Measurements from ENCODE around the gene THSD8.
"Not testable (repeated sequence)": the region's sequence is repeated elsewhere in the genome, so short reads cannot be mapped to it uniquely, and the experiment has no call there.

The THSD8 gene

DNA sequence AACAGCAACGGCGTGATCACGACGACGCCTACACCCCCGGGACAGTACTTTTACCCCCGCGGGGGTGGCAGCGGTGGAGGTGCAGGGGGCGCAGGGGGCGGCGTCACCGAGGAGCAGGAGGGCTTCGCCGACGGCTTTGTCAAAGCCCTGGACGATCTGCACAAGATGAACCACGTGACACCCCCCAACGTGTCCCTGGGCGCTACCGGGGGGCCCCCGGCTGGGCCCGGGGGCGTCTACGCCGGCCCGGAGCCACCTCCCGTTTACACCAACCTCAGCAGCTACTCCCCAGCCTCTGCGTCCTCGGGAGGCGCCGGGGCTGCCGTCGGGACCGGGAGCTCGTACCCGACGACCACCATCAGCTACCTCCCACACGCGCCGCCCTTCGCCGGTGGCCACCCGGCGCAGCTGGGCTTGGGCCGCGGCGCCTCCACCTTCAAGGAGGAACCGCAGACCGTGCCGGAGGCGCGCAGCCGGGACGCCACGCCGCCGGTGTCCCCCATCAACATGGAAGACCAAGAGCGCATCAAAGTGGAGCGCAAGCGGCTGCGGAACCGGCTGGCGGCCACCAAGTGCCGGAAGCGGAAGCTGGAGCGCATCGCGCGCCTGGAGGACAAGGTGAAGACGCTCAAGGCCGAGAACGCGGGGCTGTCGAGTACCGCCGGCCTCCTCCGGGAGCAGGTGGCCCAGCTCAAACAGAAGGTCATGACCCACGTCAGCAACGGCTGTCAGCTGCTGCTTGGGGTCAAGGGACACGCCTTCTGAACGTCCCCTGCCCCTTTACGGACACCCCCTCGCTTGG, 9.6 kb upstream of the THSD8 start:
- DNase-seq (ENCODE audit: low read depth): peak; percentile 79

DNA sequence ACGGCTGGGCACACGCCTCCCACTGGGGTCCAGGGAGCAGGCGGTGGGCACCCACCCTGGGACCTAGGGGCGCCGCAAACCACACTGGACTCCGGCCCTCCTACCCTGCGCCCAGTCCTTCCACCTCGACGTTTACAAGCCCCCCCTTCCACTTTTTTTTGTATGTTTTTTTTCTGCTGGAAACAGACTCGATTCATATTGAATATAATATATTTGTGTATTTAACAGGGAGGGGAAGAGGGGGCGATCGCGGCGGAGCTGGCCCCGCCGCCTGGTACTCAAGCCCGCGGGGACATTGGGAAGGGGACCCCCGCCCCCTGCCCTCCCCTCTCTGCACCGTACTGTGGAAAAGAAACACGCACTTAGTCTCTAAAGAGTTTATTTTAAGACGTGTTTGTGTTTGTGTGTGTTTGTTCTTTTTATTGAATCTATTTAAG, 9.0 kb upstream of the THSD8 start:
- DNase-seq (ENCODE audit: low read depth): no peak

DNA sequence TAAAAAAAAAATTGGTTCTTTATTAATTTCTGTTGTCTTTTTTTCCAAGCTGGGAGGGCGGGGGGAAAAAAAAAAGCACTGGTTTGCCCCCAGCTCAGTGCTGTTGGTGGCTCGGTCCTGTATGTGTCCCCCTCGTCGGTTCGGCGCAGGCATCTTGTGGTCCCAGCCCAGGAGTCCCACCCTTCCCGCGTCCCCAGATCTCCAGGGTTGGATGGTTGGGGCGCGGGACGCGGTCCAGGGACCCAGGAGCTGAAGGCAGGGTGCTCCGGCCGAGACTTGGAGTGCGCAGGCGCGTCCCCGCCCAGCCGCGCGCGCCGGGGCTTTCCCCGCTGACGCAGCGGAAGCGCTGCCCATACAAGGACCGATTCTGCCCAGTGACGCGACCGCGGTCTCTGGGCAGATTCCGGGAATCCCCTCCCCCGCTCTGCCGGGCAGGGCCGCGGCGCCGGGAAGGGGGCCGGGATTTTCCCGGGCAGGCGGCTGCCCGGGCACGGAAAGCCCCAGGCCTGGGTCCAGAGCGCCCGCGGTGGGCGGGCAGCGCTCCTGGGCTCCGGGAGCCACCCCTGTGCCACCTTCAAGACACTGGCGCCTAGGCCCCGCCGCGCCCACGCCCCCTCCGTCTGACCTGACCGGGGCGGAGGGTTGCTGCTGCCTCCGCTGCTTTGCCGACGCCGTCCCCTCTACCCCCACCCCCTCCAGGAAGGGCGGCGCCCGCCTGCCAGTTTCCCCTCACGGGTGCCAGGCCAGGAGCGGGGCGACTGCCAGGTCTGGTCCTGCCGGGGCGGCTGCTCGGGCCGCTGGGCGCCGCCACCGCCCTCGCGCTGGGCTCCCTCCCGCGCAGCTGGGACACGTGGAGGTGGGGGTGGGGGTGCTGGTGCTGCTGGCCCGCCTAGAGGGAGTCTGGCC, 8.3 kb upstream of the THSD8 start:
- peak; percentile 93 for DNase-seq (ENCODE audit: low read depth)

DNA sequence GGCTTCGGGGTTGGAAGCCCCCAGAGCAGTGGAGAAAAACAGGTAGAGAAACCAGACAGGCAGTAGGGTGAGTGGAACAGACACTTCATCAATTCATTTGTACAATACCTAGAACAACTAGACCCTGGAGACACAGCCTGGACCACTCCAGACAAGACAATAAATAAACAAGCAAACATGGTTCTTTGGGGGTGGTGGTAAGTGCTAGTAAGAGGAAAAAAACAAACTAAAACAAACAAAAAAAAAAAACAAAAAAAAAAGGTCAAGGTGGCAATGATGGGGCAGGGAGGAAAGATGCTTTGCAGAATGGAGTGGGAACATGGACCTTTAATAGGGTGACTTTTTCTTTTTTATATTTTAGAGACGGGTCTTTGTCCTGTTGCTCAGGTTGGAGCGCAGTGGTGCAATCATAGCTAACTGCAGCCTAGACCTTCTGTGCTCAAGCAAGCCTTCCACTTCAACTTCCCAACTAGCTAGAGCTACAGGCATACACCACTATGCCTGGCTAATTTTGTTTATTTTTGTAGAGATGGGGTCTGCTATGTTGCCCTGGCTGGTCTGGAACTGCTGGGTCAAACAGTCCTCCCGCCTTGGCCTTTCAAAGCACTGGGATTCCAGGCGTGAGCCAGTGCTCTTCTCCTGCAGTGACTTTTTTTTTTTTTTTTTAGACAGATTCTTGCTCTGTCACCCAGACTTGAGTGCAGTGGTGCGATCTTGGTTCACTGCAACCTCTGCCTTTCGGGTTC, 7.5 kb upstream of the THSD8 start:
- peak; percentile 13 for DNase-seq (ENCODE audit: low read depth)

DNA sequence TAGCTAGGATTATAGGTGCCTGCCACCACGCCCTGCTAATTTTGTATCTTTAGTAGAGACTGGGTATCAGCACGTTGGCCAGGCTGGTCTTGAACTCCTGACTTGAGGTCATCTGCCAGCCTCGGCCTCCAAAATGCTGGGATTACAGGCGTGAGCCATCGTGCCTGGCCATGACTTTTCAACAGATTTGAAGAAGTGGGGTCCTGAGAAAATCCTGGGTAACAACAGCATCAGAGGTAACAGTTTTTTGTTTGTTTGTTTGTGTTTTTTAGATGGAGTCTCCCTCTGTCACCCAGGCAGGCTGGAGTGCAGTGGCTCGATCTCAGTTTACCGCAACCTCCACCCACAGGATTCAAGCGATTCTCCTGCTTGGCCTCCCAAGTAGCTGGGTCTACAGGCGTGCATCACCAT, 6.9 kb upstream of the THSD8 start:
- no peak for DNase-seq (ENCODE audit: low read depth)

DNA sequence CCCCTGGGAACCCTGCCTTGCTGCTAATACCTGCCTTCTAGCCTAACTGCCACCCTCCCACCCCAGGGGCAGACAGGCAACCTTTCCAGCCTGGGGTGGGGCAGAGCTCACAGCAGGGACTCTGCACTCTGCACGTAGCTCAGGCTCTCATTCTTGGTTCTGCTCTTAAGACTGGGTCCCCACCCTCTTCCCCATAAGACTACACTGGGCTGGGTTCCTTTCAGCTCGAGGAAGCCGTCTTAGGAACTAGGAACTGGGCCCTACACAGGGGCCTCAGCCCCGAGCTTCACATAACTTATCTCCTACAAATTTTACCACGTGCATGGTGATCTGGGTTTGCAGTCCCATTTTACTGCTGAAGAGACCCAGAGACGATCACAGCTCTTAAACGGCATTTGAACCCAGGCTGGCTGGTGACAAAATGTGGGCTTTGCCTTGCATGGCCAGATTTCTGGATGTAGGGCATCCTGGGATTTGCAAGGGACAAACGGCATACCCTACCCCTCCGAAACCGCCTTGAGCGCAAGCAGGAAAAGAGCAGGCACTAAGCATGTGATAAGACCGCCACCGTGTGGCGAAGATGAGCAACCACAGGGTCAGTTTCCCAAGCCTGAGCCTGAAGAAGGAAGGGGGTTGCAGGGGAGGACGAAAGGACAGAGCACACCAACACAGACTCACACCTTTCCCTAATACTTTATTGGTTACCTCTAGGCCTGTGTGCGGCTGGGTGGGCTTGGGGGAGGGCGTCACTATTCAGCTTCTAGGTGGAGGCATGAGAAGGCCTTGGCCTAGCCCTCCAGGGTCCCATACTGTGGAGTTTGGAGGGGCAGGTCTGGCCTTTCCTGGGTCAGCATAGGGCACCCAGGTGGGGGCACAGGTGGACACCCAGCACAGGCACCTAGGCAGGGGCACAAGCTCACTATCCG, 5.5 kb upstream of the THSD8 start:
- DNase-seq (ENCODE audit: low read depth): peak; percentile 85

DNA sequence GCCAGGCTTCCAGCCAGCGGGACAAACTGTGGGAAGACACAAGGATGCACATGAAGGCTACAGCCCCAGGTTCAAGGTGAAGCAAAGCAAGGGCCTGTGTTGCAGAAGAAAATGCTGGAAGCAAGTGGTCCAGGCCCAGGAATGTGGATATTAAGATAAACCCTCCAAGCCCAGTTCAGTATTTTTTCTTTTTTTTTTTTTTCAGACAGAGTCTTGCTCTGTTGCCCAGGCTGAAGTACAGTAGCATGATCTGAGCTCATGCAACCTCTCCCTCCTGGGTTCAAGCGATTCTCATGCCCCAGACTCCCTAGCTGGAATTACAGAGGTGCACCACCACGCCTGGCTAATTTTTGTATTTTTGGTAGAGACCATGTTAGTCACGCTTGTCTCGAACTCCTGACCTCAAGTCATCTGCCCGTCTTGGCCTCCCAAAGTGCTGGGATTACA, 4.7 kb upstream of the THSD8 start:
- no peak for DNase-seq (ENCODE audit: low read depth)

DNA sequence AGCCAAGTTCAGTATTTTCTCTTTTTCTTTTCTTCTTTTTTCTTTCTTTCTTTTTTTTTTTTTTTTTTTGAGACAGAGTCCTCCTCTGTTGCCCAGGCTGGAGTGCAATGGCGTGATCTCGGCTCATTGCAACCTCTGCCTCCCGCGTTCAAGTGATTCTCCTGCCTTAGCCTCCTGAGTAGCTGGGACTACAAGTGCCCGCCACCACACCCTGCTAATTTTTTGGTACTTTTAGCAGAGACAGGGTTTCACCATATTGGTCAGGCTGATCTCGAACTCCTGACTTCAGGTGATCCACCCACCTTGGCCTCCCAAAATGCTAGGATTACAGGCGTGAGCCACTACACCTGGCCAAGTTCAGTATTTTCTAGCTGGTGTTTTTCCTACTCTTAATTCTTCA, 4.3 kb upstream of the THSD8 start:
- not testable (repeated sequence) for DNase-seq (ENCODE audit: low read depth)

DNA sequence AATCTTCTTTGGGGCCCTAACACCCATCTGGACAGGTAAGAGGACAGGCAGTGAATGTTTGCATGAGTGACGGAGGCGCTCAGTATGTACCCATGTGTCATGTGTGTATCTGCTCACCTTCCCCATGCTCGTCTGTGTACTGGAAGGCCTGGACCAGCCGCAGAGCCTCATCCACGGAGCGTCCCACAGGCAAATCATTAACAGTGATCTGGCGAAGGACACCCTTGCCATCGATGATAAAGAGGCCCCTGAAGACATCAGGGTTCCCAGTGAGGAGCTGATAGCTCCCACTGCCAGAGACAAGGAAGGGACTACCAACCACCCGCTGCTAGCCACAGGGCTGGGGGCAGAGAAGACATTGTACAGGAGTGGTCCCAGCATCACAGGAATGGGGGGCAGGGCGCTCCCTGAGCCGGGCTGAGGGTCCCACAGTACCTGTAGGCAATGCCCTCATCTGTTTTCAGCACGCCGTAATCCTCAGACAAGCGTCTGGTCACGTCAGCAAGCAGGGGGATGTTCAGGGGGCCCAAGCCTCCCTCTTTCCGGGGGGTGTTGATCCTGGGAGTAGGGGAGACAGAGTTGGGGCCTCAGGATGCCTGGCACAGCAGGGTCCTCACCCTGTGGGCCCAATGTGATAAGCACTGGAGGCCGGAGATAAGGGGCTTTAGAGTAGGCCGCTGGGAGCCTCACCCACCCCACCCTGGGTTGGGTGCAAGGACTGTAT, 2.0 kb upstream of the THSD8 start:
- no peak for DNase-seq (ENCODE audit: low read depth)

DNA sequence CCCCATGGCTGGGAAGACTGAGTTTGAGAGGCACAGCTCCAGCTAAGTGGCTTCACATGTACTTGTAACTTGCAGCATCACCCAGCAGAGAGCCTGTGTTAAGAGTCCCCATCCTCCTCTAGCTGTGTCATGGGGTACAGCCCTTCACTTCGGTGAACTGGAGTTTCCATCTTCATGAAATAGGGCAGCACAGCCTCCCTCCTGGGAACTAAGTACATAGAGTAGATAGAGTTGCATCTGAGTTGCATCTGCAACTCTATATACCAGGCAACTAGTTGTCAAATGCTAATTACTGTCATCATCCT, 1.5 kb upstream of the THSD8 start:
- no peak for DNase-seq (ENCODE audit: low read depth)

DNA sequence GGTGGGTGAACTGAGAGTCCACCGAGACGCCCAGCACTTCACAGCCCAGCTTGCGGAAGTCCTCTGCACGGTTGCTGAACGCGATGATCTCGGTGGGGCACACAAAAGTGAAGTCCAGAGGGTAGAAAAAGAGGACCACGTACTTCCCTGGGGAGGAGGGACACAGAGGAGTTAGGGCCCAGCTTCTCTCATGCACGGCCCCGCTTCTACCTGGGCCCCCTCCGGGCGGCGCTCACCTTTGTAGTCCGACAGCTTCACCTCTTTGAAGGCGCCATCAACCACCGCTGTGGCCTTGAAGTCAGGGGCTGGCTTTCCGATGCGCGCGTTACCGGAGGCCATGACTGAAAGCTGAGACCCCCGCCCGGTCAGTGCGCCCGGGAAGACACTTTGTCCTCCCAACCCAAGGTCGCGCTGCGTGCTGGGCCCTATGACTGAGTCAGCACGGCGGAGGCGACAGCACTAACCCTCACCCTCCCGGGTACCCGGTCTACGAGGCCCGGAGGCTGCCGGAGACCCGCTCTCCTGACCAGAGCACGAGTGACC, 875 bp upstream of the THSD8 start:
- peak; percentile 31 for DNase-seq (ENCODE audit: low read depth)

DNA sequence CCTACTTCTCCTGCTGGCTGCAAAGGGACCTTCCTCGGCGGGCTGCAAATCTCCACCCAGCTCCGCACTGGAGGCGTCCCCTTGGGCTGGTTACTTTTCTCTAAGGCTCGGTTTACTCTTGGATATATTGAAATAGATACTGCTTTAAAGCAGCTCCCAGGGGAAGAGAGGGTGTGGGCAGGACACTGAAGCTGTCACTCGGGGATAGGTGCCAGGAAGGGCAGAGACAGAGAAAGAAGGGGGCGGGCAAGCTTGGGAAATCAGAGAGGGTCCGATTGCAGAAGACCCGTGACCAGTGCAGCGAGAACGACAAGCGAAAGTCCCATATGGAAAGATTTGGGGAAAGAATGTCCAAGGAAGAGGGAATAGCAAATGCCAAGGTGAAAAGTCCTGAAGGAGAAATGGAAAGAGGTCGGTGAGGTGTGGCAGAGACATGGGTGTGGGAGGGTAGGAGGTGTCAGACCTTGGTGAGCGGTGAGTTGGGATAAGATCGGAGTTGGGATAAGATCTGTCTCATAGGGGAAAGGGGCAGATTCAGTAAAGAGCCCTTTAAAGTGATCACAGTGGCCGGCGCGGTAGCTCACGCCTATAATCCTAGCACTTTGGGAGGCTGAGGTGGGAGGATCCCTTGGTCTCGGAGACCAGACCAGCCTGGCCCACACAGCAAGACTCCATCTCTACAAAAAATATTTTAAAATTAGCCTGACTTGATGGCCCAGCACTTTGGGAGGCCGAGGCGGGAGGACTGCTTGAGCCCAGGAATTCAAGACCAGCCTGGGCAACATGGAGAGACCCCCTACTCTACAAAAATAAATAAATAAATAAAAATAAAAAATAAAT, 618 bp downstream of the THSD8 start:
- peak; percentile 42 for DNase-seq (ENCODE audit: low read depth)

DNA sequence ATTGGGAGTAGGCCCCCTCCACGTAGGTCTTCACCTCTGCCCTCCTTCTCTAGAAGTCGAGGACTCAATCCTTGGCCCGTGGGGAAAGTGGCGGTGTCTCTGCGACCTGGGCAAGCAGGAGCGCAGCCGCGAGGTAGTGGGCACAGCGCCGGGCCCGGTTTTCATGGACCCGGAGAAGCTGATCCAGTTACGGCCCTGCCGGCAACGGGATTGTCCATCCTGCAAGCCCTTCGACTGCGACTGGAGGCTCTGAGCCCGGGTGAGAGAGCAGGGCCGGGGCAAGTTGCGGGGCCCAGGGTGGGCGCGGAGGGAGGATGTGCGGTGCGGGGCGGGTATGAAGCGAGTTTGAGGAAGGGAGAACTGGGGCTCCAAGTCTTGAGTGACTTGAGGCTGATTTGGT, 2.2 kb downstream of the THSD8 start:
- DNase-seq (ENCODE audit: low read depth): no peak

DNA sequence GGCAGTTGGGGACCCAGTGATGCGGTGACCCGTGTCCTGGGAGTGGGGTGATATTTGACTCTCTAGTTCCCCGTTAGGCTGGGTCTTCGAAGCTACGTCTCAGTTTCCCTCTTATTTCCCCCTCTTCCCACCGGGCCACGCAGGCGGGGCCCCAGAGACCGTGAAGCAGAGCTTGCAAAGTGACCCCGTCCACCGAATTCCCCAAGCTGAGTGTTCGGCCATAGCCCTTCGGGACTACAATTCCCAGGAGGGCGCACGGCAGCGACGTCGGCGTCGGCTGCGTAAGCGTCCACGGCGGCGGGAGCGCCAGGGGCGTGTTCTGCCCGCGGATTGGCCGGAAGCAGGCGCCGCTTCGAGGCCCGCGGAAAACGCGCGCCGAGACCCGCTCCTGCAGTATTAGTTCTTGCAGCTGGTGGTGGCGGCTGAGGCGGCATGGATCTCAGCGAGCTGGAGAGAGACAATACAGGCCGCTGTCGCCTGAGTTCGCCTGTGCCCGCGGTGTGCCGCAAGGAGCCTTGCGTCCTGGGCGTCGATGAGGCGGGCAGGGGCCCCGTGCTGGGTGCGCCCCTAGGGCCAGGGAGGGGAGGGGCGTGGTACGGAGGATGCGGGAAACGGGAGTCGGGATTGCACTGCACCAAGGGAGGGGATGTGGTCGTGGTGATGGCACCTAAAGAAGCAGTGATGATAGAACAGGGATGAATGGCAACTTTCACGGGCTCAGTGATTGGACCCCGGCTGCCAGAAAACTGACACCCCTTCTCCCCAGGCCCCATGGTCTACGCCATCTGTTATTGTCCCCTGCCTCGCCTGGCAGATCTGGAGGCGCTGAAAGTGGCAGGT, 4.6 kb downstream of the THSD8 start, which contains the start of gene RNASEH2A:
TSS of gene RNASEH2A (plus strand) at position 343 of the 840 bp plus-strand sequence. CDS start at position 433, 90 bp downstream.
- DNase-seq (ENCODE audit: low read depth): peak; percentile 93

DNA sequence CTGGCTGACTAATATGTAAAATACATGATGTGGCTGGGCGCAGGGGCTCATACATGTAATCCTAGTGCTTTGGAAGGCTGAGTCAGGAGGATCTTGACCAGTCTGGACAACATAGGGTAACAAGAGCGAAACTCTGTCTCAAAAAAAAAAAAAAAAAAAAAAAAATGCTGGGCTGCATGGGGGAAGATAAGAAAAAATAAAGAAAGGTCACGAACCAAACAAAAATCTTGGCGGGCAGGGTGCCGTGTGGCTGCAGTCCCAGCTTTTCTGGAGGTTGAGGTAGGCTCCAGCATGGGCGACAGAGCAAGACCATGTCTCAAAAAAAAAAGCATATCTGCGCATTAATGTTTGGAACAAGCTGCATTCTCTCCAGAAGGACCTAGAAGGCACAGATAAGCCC, 13.2 kb downstream of the THSD8 start:
- no peak for DNase-seq (ENCODE audit: low read depth)

DNA sequence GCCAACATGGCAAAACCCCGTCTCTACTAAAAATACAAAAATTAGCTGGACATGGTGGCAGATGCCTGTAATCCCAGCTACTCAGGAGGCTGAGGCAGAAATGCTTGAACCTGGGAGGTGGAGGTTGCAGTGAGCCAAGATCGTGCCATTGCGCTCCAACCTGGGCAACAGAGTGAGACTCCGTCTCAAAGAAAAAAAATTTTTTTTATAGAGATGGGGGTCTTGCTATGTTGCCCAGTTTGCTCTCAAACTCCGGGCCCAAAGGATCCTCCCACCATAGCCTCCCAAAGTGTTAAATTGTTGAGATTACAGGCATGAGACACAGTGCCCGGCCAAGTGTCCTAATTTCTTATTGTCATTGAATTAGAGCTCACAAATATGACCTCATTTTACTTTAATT, 15.3 kb downstream of the THSD8 start:
- not testable (repeated sequence) for DNase-seq (ENCODE audit: low read depth)

DNA sequence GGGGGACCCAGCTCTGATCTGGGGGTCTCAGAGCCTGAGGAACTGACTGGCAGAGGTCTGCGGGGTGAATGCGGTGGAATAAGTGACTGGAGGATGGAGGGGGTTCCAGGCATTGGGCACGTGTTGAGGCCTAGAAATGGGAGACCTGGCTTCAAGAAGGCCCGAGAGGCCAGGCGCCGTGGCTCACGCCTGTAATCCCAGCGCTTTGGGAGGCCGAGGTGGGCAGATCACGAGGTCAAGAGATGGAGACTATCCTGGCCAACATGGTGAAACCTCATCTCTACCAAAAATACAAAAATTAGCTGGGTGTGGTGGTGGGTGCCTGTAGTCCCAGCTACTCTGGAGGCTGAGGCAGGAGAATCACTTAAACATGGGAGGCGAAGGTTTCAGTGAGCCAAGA, 15.9 kb downstream of the THSD8 start:
- not testable (repeated sequence) for DNase-seq (ENCODE audit: low read depth)

DNA sequence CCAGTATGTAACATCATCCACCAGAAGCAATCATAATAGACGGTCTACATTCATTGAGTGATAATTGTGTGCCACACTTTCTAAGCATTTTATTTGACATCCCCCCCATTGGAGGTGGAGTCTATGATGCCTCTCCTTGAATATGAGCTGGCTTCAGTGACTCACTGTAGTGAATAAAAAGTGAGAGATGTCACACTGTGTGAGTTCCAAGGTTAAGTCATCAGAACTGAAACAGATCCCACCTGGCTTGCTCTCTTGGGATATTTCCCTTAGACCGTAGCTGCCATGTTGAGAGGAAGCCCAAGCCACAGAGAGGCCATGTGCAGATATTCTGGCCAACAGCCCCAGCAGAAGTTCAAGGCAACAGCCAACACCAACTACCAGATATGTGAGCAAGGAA, 19.9 kb downstream of the THSD8 start:
- peak; percentile 55 for DNase-seq (ENCODE audit: low read depth)
